Measurements from ENCODE around the gene KLHL42. TPM values are rescaled to one million over a fixed set of nuclear protein-coding genes. Genes with fewer than 3 reads are reported as not detected.

Gene KLHL42
- total RNA-seq, 2 experiments from 2014 or later = 24.2 to 25.2 TPM

GRCh38 chr12:27806259-27806658 lies 26.2 kb downstream of the KLHL42 start:
- TF ChIP-seq CTCF (conservative IDR thresholded peaks at IDR 0.05; ENCODE audit: low read length) (no peak), EZH2phosphoT487 (IDR thresholded peaks at IDR 0.05; ENCODE audit: borderline replicate concordance, low read depth, low read length) (no peak)
- ChIA-PET POLR2A (interaction anchor here (0.6 kb wide), 1 partner anchor 78 kb away, joined by 6 read pairs; no protein-coding TSS in a partner anchor), CTCF (ENCODE audit: unreplicated experiment) (no interaction called here)
- H3K4me2 ChIP-seq (ENCODE audit: low read length) = no peak overlapping the region
- no peaks in the 10 kb centered on the region for H3K9me3 ChIP-seq (ENCODE audit: low read length)
- H4K20me1 ChIP-seq (ENCODE audit: insufficient read depth, low read length) = no peaks in the 10 kb centered on the region
- BruUV-seq (replicated peaks) = no TSS peak
- no peak for DNase-seq (ENCODE audit: low spot score)
- intact Hi-C loops (cut with micrococcal nuclease; ENCODE audit: unreplicated experiment) = no loop called here
- no peak overlapping the region for H2AFZ ChIP-seq (ENCODE audit: low read length)
- no peaks in the 10 kb centered on the region for H3K4me1 ChIP-seq (ENCODE audit: insufficient read depth, low read length, poor library complexity, severe bottlenecking)
- no peak overlapping the region for H3K4me3 ChIP-seq (ENCODE audit: low read depth, low read length, poor library complexity, severe bottlenecking)
- no peak overlapping the region for H3K27ac ChIP-seq (ENCODE audit: low read depth, low read length, poor library complexity, severe bottlenecking)
- H3K36me3 ChIP-seq (ENCODE audit: insufficient read depth, low read length) = no peaks in the 10 kb centered on the region
- H3K9me2 ChIP-seq (ENCODE audit: insufficient read depth, low read length) = no peaks in the 10 kb centered on the region
- H3K79me2 ChIP-seq (ENCODE audit: insufficient read depth, low read depth, low read length) = no peaks in the 10 kb centered on the region

- Histone ChIP-seq H3K4me2 (ENCODE audit: low read length) (no peak overlapping the region), H2AFZ (ENCODE audit: low read length) (no peak overlapping the region), H3K27ac (ENCODE audit: low read depth, low read length, poor library complexity, severe bottlenecking) (no peak overlapping the region), H3K9me2 (ENCODE audit: insufficient read depth, low read length) (no peaks in the 10 kb centered on the region), H3K79me2 (ENCODE audit: insufficient read depth, low read depth, low read length) (no peaks in the 10 kb centered on the region), H3K9me3 (ENCODE audit: low read length) (no peaks in the 10 kb centered on the region), H3K36me3 (ENCODE audit: insufficient read depth, low read length) (no peaks in the 10 kb centered on the region), H3K4me1 (ENCODE audit: insufficient read depth, low read length, poor library complexity, severe bottlenecking) (no peaks in the 10 kb centered on the region), H4K20me1 (ENCODE audit: insufficient read depth, low read length) (no peaks in the 10 kb centered on the region), H3K4me3 (ENCODE audit: low read depth, low read length, poor library complexity, severe bottlenecking) (no peak overlapping the region)
- DNase-seq (ENCODE audit: low spot score) = no peak
- ChIA-PET POLR2A (interaction anchor here (0.6 to 0.7 kb wide), 2 partner anchors 14 to 354 kb away, joined by 4 to 6 read pairs; no protein-coding TSS in a partner anchor), CTCF (ENCODE audit: unreplicated experiment) (no interaction called here)
- intact Hi-C loops (cut with micrococcal nuclease; ENCODE audit: unreplicated experiment) = no loop called here
- no TSS peak for BruUV-seq (replicated peaks)
- TF ChIP-seq EZH2phosphoT487 (IDR thresholded peaks at IDR 0.05; ENCODE audit: borderline replicate concordance, low read depth, low read length) = no peak
- peak; percentile 49; the same call in 1 of the 2 replicates for TF ChIP-seq CTCF (conservative IDR thresholded peaks at IDR 0.05; ENCODE audit: low read length)
These were observed 27.1 kb downstream of the KLHL42 start for GRCh38 chr12:27807063-27807703.

GRCh38 chr12:27808841-27809240 lies 28.8 kb downstream of the KLHL42 start:
- Histone ChIP-seq H3K4me1 (ENCODE audit: insufficient read depth, low read length, poor library complexity, severe bottlenecking) (no peaks in the 10 kb centered on the region), H3K9me2 (ENCODE audit: insufficient read depth, low read length) (no peaks in the 10 kb centered on the region), H2AFZ (ENCODE audit: low read length) (no peak overlapping the region), H4K20me1 (ENCODE audit: insufficient read depth, low read length) (no peaks in the 10 kb centered on the region), H3K27ac (ENCODE audit: low read depth, low read length, poor library complexity, severe bottlenecking) (no peak overlapping the region), H3K36me3 (ENCODE audit: insufficient read depth, low read length) (no peaks in the 10 kb centered on the region), H3K9me3 (ENCODE audit: low read length) (no peaks in the 10 kb centered on the region), H3K79me2 (ENCODE audit: insufficient read depth, low read depth, low read length) (no peaks in the 10 kb centered on the region), H3K4me2 (ENCODE audit: low read length) (no peak overlapping the region), H3K4me3 (ENCODE audit: low read depth, low read length, poor library complexity, severe bottlenecking) (no peak overlapping the region)
- BruUV-seq (replicated peaks) = no TSS peak
- TF ChIP-seq EZH2phosphoT487 (IDR thresholded peaks at IDR 0.05; ENCODE audit: borderline replicate concordance, low read depth, low read length) (no peak), CTCF (conservative IDR thresholded peaks at IDR 0.05; ENCODE audit: low read length) (no peak)
- ChIA-PET CTCF (ENCODE audit: unreplicated experiment) (no interaction called here), POLR2A (no interaction called here)
- intact Hi-C loops (cut with micrococcal nuclease; ENCODE audit: unreplicated experiment) = no loop called here
- no peak for DNase-seq (ENCODE audit: low spot score)
